SJCRH30 (cell line): Measurements from ENCODE around the gene MAP7. TPM values are rescaled to one million over a fixed set of nuclear protein-coding genes. Genes with fewer than 3 reads are reported as not detected.

Experiments used
- total RNA-seq: library from RNA; depleted of rRNA; stranded (reverse); fragments of >200 nt; shearing (Covaris generic); gene quantifications from 2 replicates; pipeline ENCODE4 v1.2.3, GENCODE V29; 2014; rRNA removed

Gene MAP7
- total RNA-seq, 1 experiment from 2014 or later, result 0.06 TPM

Other genes starting within 250 kb of the MAP7 start
- gene MAP3K5, start 242.1 kb upstream of the MAP7 start, total RNA-seq, result 15.2 and 15.9 TPM in 2 replicates